ENCODE measurements around the gene INHBB. TPM values are rescaled to one million over a fixed set of nuclear protein-coding genes. Genes with fewer than 3 reads are reported as not detected.

Gene INHBB
- total RNA-seq, 1 donor from 2014 or later = 8.2 TPM

DNA sequence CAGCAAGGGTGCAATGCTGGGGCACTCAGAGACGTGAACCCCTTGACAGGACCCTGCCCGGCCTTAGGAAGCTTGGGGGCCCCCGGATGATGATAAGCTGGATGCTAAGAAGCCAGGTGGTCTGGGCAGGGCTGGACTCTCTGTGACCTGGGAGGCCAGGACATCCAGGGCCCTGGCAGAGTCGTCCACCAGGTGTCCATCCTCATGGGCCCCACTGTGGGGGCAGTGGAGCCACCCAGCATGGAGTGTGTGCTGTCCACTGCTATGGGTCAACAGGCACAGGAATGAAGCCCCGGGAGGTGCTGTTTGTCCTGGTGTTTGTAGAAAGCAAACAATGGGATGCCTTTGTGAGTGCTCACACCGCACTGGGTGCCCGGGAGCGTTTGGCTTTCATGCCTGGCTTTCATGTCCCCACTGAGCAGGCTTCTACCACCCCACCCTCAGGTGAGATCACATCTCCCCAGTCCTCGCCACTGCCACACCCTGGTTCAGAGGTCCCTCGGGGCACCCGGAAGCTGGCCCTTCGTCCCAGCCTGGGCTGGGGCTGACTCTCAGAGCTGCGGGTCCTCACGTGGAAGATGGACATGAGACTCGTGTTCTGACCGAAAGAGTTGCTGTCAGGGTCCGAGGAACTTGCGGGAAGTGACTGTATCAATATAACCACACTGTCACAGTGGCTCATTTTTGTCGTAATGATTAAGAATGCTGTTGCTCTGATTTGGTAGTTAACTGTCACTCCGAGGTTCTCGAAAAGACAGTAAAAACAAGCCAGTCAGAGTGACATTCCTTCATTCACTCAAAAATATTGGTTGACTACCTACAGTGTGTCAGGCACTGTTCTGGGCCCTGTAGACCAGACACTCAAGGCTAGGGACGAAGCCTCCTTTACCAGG lies 53.3 kb downstream of the INHBB start:
- ATAC-seq (ENCODE audit: poor library complexity) = no peak
- intact Hi-C loops (cut with DNase I) = no loop called here
- peak; percentile 21 for DNase-seq

DNA sequence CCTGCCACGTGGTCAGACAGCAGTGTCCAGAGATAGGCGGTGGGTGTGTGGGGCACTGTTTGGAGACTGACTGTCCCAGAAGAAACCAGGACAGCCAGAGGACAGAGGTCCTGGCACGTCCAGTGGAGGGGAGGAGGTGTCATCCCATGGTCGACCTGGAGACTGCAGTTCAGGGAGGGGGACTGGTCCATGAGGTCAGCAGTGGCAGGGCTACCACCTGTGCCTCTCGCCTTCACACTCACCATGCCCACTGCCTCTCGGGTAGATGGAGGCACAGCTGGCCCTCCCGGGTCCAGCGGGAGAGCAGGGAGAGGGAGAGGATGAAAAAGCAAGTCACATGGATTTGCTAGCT lies 53.9 kb downstream of the INHBB start:
- DNase-seq = peak; percentile 22
- ATAC-seq (ENCODE audit: poor library complexity) = no peak
- intact Hi-C loops (cut with DNase I) = no loop called here

GRCh38 chr2:120400551-120400950 lies 54.6 kb downstream of the INHBB start:
- ATAC-seq (ENCODE audit: poor library complexity) (no peak), DNase-seq (peak; percentile 15)
- intact Hi-C loops (cut with DNase I) = no loop called here

Other genes starting within 250 kb of the INHBB start
- 21.1 TPM for gene TMEM185B, start 122.7 kb upstream of the INHBB start, total RNA-seq
- gene RALB, start 93.3 kb upstream of the INHBB start, total RNA-seq = 48.8 TPM

All from Right ventricle myocardium superior (tissue), 1 donor.